GM21381 (cell line): Measurements from ENCODE around the gene PPIC.
"Not testable (repeated sequence)": the region's sequence is repeated elsewhere in the genome, so short reads cannot be mapped to it uniquely, and the experiment has no call there.

Experiments used
- ATAC-seq: cut with Tn5 transposase; IDR thresholded peaks from one replicate; pipeline ENCODE4 v1.9.1; 2021; ENCODE audit warnings: mild to moderate bottlenecking, moderate library complexity; ENCODE audit not compliant: unreplicated experiment

PPIC gene

GRCh38 chr5:123012321-123012720 lies 24.2 kb downstream of the PPIC start:
- ATAC-seq, result no peak

- ATAC-seq, result no peak
Measured at GRCh38 chr5:123007754-123008153, 28.8 kb downstream of the PPIC start.

DNA sequence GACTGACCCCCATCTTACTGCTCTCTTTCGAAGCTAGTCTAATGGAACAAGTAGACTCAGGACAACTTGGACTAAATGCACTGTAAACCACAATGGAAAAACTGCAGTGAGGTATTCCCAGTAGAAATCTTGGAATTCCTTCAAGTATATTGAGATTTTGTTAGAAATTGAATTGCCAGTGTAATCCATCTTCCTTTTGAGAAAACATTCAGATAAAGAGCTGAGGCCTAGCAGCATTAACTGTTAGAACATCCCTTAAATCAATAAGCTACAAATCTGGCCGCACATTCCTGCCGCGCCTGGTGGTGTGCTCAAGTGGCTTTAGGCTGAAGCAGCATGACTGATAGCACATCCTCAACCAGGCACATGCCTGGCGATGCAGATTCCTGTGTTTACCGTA lies 29.3 kb downstream of the PPIC start:
- no peak for ATAC-seq

GRCh38 chr5:123001808-123002207 lies 34.7 kb downstream of the PPIC start:
- no peak for ATAC-seq

DNA sequence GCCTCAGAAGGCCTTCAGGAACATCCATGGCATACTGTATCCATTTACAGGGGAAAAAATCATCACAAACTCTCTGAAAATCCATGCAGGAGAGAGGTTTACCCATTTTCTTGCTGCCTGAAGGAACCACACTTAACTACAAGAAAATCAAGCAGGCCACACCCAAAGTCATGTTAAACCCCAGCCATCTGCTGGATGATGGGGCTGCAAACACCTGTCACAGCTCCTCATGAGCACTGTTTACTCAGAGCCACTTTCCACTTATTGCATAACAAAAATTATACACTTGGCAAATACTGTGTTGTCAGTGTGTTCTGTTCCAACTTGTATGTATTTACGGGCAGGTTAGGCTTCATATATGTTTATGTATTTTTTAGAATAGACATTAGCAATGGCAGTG lies 35.8 kb downstream of the PPIC start:
- no peak for ATAC-seq

- ATAC-seq, result peak; percentile 79
Measured at GRCh38 chr5:122999947-123000563, 36.5 kb downstream of the PPIC start.

DNA sequence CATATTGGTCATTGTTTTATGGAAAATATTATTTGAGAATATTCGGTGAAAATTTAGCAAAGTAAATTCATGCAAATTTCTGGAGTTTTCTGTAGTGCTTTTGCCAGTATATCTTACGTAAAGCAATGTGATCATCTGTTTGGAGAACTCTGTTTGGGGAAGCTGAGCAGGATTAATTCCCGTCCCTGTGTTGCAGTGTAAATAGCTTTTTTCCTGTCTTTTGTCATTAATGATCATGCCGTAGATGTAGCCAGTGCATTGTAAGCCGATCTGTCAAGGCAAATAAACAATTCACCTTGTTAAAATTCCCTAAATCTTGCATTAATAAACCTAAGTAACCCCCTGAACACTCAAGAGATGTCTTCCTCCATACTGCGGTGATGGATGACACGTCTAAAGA lies 39.2 kb downstream of the PPIC start:
- no peak for ATAC-seq

DNA sequence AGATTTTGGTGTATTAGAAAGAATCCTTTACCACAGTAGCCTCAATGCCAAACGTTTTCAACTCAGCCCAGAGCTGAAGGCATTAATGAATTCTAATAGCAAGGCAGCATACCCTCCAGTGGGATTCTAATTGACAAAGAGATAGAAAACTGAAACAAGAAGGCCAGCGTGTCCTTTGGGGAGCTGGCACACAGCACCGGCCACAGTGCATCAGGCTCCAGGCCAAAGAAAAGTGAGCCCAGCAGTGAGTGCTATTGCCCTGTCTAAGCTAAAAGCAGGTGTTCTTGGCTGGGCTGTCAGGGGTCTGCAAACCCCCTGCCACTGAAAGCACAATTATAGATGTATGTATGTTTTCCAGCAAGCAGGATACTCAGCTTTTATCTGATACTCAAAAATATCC lies 40.4 kb downstream of the PPIC start:
- no peak for ATAC-seq

DNA sequence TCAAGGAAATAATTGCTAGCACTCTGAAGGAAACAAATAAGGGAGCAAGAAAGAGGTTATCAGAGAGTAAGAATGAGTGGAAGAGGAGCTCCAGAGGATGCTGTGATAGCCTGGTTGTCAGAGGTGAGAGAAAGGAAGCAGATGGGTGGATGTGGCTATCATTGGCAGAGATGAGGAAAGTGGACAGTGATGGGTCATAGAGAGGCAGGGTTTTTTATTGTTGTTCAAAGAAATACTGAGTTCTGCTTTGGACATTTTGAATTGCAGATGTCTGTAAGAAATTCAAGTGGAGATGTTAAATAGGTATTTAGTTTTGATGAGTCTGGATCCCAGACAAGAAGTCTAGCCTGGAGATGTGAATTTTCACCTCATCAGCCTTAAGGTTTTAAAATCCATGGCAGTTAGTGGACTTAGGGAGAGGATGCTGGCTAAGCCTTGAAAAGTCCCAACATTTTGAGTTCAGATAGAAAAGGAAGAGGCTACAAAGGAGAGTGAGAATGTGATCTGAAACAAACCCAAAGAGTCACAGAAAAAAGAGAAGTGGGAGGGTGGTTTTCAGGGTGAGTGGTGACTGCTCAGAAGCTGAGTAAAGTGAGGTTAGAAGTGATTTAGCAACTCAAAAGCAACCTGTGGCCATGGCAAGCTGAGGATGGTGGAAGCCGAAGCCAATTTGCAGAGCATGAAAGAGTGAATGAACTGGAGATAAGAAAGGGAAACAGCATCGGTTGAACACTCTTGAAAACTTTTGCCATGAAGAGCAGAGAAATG lies 50.4 kb downstream of the PPIC start:
- ATAC-seq, result peak; percentile 92

DNA sequence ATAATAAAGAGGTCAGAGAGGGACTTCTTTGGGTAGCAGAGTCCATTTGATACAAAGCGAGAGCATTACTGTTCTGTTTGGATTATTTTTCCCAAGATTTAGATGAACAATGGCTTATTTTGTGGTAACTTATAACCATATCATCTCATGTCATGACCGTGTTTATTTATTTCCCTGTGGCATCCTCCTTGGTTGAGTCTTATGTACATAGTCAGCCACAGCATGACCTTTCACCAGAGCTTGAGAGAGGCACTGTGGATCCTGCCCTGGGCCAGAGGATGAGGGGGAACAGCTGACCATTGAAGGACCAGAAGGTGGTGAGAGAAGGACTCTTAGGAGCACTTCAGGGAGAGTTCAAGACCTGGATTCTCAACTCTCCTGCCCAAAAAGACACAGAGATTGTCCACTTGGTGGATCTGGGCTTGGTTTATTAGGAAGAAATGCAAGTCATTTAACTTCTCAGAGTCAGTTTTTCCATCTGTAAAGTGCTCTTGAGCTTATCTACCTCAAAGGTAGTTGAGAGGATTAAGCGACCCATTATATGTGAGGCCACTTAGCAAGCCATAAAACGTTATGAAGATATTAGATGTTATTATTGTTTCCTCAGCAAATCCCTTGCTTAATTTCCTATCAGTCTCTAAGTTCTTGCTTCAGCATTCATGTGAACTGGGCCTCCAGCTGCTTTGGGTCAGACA lies 51.4 kb downstream of the PPIC start:
- no peak for ATAC-seq

GRCh38 chr5:122984425-122984824 lies 52.1 kb downstream of the PPIC start:
- no peak for ATAC-seq

- no peak for ATAC-seq
Measured at GRCh38 chr5:122982376-122982775, 54.1 kb downstream of the PPIC start.

DNA sequence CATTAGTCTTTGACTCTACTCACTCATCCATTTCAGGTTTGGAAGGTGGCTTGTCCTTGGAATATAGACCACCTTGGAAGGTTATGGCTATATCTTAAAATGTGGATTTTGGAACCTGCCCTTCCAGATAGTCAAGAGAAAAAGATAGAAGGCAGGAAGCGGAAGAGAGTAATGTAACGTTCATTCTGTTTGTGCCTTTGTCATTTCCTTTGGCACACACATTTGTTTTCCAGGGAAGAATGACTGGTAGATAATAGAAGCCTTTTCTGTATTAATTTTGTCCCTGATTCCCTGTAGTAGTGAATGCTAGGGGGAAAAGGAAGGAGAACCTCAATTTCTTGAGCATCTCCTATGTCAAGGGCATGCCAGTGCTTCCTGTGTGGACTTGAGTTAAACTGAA lies 54.7 kb downstream of the PPIC start:
- no peak for ATAC-seq

DNA sequence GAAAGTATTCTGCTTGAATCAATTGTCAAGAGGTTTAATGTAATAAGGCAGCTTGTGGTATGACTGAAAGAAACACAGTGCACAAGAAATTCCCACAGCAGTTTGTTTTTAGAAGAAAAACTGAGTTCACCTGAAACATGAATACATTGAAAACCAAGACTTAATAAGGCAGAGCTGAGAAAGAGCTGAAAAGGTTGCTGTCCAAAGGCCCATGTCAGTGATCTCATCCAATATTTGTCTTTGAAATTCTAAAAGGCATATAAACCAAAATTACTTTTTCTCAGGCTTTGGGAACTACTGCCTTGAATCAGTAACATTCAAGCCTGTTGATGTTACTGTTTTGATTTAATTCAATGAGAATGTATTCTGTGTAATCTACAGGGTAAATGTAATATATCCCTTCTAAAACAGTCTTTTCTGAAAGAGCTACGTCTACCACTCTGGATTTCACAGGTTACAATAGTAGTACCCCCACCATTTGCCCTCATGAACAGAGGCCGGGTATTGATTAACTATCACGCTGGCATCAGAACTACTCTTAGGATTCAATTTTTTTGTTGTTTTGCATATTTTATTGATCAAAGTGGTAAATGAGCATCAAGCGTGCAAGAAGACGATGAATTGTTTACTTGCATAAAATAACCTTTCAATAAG lies 57.8 kb downstream of the PPIC start:
- ATAC-seq, result no peak

DNA sequence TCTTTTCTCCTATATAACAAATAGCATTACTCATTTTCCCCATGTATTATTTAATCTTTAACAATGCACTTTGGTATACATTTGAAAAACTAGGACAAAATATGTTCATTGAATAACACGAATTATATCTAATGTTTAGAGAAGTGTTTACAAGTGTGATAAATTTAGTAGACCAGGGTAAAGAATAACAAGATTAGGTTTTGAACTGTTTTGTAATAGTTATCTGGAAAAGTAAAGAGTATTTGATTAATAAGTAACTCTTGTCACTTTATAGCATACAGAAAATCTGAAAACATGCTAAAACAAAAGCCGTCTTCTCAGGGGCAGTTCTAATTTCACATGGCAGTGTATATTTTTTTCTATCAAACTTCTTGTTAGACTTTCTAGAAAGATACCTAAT lies 58.5 kb downstream of the PPIC start:
- no peak for ATAC-seq

GRCh38 chr5:122977319-122977718 lies 59.2 kb downstream of the PPIC start:
- no peak for ATAC-seq

DNA sequence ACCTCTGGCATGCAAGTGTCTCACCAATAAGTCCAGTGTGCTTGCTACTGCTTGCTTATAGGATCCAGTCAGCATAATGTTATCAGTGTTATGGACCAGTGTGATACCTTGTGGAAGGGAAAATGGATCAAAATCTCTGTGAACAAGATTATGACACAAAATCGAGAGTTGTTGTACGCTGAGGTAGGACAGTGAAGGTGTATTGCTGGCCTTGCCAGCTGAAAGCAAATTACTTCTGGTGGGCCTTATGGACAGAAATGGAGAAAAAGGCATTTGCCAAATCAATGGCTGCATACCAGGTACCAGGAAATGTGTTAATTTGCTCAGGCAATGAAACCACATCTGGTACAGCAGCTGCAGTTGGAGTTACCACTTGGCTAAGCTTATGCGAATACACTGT lies 62.3 kb downstream of the PPIC start:
- ATAC-seq, result not testable (repeated sequence)

- ATAC-seq, result not testable (repeated sequence)
Measured at GRCh38 chr5:122973759-122974158, 62.8 kb downstream of the PPIC start.
